GM12872 (cell line): ENCODE results near the gene KNSTRN.

Experiments
- TF ChIP-seq, protein P1 (sequence below): IDR thresholded peaks from 3 replicates; pipeline ENCODE4 v1.5.1; 2011; ENCODE audit warnings: low read depth, mild to moderate bottlenecking, low read length, moderate library complexity; ENCODE audit not compliant: insufficient read depth

The KNSTRN gene

DNA sequence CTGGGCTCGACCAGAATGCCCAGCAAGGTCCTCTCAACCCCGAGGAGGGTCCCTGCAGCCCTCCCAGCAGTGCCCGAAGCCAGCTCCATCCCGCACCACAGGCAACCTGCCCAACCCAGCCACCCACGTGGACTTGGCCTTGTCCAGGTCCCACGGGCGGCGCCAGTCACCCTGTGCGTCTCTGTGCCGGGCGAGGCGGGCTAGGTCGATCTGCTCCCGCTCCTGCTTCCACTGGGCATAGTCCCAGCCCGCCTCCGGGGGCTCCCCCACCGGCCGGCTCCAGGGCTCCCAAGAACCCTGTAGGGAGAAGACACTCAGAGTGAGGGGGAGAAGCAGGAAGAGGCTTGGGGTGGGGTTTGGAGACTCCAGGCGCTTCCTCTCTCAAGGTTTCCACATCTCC is 44.9 kb upstream of the KNSTRN start:
- TF ChIP-seq, protein P1, sequence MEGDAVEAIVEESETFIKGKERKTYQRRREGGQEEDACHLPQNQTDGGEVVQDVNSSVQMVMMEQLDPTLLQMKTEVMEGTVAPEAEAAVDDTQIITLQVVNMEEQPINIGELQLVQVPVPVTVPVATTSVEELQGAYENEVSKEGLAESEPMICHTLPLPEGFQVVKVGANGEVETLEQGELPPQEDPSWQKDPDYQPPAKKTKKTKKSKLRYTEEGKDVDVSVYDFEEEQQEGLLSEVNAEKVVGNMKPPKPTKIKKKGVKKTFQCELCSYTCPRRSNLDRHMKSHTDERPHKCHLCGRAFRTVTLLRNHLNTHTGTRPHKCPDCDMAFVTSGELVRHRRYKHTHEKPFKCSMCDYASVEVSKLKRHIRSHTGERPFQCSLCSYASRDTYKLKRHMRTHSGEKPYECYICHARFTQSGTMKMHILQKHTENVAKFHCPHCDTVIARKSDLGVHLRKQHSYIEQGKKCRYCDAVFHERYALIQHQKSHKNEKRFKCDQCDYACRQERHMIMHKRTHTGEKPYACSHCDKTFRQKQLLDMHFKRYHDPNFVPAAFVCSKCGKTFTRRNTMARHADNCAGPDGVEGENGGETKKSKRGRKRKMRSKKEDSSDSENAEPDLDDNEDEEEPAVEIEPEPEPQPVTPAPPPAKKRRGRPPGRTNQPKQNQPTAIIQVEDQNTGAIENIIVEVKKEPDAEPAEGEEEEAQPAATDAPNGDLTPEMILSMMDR = no peak

DNA sequence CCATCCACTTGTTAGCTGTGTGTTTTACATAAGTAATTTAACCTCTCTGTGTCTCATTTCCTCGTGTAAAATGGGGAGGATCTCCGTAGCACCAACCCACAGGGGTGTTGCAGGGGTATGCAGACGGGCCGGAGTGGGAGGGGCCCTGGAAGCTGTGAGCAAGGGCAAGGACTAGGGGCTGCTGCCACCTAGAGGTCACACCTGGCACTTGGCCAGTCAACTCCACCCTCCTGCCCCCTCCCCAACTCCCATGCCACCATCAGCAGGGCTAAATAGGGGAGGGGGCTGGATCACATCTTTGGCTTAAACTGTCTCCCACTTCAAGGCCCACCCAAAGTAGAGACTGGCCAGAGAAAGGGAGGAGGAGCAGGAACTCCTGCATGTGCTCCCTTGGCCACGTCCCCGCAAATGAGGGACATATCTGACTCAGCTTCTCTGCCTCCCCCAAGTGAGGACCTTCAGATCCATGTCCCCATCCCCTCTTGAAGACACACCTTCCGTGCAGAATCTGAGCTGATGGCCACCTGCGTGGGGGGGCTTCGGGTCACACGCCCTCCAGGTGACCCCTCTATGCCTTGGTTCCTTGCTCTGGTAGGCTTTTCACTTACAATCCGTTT is 44.4 kb upstream of the KNSTRN start:
- TF ChIP-seq, protein P1 = peak; percentile 97

DNA sequence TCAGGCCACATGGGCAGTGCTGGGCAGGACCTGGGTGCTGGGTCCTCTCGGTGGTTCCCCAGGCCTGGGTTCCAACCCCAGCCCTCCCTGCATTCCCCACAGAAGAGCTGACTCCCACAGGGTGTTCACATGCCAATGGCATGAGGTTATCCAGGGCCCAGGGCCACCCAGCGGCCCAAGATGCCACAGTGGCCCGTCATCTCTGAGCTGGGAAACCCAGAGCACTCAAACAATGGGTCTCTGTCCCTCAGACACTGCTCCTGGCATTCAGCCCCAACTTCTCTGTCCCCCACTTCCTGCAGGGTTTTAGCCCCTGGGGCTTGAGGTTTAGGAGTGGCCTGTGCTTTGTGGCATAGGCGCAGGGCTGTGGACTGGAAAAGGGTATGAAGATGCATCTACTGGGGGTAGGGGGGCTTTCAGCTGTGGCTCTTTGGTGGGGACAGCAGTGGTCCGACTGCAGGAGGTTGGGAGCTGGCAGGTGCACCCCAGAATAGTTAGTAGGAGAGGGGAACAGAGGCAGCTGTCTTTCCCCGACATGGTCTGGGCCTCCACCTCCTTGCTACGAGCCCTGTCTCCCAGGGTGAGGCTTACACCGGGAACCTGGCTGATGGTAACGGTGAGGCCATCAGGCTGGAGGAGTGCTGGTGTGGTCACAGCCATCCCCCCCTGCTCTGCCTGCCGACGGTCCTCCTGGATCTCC is 43.5 kb upstream of the KNSTRN start:
- TF ChIP-seq, protein P1 = no peak

DNA sequence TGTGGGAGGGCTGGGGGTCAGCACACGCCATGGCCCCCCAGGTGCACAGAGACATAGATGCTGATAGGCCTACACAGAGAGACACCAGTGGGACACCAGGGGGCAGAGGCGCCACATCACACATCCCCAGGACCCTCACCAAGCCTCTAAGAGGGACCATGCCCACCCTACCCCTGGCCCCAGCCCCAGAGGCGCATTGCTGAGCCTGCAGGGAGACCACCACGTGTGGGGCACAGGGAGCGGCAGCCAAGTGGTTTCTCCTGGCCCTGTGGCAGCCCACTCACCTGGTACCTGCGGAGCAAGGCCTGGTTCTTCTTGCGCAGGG is 42.9 kb upstream of the KNSTRN start:
- TF ChIP-seq, protein P1 = no peak

DNA sequence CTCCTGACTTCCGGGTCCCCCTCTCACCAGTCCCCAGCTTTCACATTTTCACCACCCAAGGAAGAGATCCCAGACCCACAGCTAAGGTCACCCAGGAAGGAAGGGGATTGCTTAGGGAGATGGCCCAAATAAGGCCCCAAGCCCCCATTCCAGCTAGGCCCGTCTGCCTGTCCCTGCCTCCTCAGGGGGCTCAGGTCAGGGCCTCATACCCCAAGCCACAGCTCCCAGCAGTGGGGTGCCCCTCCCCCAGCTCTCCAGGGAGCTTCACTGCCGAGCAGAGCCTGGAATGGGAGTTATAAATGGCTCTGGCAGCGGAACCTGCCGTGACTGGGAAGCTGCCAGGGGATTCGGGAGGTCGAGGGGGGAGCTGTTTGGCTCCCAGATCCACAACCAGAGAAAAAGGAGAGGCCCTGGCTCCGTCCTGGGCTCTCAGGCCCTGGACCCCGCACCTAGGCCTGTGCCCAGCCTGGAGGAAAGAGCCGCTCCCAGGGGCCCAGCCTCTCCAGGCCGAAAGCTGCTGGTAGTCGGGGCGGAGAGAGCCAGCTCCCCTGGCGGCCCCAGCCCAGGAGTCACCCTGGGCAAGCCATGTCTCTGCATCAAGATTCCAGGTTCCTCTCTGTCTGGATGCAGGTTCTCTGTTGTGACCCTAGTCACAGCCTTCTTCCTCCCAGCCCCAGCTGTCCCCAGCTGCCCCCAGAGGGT is 42.3 kb upstream of the KNSTRN start:
- TF ChIP-seq, protein P1 = no peak

DNA sequence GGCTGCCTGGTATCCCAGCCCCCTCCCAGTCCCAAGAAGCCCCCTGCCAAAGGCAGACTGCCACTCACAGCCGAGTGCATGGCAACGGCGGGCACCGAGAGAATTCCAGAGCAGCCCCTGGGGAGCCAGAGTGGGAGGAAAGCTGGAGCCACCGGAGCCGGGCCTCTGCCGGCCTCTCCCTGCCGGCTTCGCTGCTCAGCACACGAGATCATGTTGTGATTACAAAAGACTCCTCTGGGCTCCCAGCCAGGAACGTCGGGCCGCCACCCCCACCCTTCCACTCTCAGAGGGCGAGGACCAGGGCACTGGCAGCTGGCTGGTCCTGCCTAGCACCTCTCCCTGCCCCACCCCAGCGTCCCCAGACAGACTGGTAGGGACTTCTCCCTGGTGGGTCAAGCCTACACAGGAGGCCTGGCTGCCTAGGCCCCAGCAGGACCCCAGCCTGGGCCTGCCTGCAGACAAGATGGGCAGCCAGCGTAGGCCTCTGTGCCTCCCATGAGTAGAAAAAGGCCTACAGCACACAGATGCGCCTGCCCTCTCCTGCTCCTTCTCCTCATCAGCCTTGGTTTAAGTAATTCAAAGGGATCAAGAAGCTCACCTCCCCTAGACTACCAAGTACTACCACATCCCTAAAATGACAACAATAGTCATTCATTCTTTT is 41.7 kb upstream of the KNSTRN start, which contains the start of gene CCDC9B:
Gene CCDC9B (minus strand): TSS at position 200 of the 661 bp plus-strand sequence. CDS start 120 bp downstream, at position 80.
- TF ChIP-seq, protein P1 = no peak

DNA sequence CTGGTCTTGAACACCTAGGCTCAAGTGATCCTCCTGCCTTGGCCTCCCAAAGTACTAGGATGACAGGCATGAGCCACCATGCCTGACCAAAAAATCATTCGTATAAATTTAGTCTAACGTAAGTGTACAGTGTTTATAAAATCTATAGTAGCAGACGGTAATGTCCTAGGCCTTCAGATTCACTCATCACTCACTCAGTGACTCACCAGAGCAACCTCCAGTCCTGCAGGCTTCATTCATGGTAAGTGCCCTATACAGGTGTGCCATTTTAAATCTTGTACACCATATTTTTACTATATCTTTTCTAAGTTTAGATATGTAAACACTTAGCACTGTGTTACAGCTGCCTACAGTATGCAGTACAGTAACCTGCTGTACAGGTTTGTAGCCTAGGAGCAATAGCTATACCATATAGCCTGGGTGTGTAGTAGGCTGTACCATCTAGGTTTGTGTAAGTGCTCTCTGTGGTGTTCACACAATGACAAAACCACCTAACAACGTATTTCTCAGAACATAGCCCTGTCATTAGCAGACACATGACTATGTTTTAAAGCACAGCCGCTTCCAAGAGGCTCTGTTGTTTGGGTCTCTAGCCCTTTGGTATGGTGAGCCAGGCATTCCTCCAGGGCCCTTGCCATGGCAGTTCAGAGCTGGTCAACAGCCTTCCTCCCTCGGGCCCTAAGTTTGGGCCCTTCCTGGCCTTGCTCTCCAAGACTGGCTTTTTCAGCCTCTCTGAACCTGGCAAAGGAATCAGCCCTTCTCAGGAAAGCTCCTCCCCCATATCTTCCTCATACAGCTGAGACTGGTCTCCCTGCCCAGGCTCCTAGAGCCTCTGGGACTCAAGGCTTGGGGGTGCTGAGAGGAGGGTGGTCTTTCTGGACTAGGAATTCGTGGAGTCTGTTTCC is 39.9 kb upstream of the KNSTRN start:
- TF ChIP-seq, protein P1 = no peak
